ENCODE measurements around the gene TRMU. TPM values are rescaled to one million over a fixed set of nuclear protein-coding genes. Genes with fewer than 3 reads are reported as not detected.

Gene TRMU
- total and polyA plus RNA-seq, 4 donors = 24.1 to 42.3 (median 34.0) TPM

GRCh38 chr22:46364341-46365165 lies 29.0 kb downstream of the TRMU start:
- DNase-seq = no peak
- Histone ChIP-seq H3K4me3 (no peak overlapping the region), H3K27me3 (ENCODE audit: control insufficient read depth in 3 of 3, insufficient read depth in 3 of 3, low read length in 2 of 3) (no peaks in the 10 kb centered on the region), H3K27ac (ENCODE audit: low read depth in 1 of 2, low read length in 1 of 2) (no peak overlapping the region), H3K36me3 (ENCODE audit: control insufficient read depth in 4 of 4, insufficient read depth in 4 of 4, low read length in 4 of 4) (peaks cover 0 to 23% (median 3%) of the 10 kb centered on the region in 4 donors), H3K4me1 (ENCODE audit: control insufficient read depth in 5 of 5, insufficient read depth in 5 of 5, low read length in 5 of 5) (no peaks in the 10 kb centered on the region), H3K9ac (ENCODE audit: insufficient read depth in 1 of 2, low read length in 2 of 2) (no peak overlapping the region), H3K9me3 (ENCODE audit: control insufficient read depth in 4 of 4, insufficient read depth in 3 of 4, low read length in 3 of 4) (peaks cover 0 to 5% (median 1%) of the 10 kb centered on the region in 4 donors)
- ATAC-seq (ENCODE audit: insufficient read depth, low FRiP score) = no peak
- no peak for TF ChIP-seq CTCF (IDR thresholded peaks at IDR 0.05; ENCODE audit: control extremely low read depth, extremely low read depth)
- 84 to 92% methylated on average over 26 of the region's 26 CpGs for WGBS, 2 donors

GRCh38 chr22:46365166-46365624 lies 29.7 kb downstream of the TRMU start:
- Histone ChIP-seq H3K4me1 (ENCODE audit: control insufficient read depth in 5 of 5, insufficient read depth in 5 of 5, low read length in 5 of 5) (no peaks in the 10 kb centered on the region), H3K9ac (ENCODE audit: insufficient read depth in 1 of 2, low read length in 2 of 2) (no peak overlapping the region), H3K36me3 (ENCODE audit: control insufficient read depth in 4 of 4, insufficient read depth in 4 of 4, low read length in 4 of 4) (peaks cover 0 to 21% (median under 1%) of the 10 kb centered on the region in 4 donors), H3K27ac (ENCODE audit: low read depth in 1 of 2, low read length in 1 of 2) (no peak overlapping the region), H3K4me3 (no peak overlapping the region), H3K9me3 (ENCODE audit: control insufficient read depth in 4 of 4, insufficient read depth in 3 of 4, low read length in 3 of 4) (peaks cover 0 to 3% (median 1%) of the 10 kb centered on the region in 4 donors), H3K27me3 (ENCODE audit: control insufficient read depth in 3 of 3, insufficient read depth in 3 of 3, low read length in 2 of 3) (no peaks in the 10 kb centered on the region)
- no peak for DNase-seq
- WGBS, 2 donors = 91 to 95% methylated on average over 22 of the region's 22 CpGs
- TF ChIP-seq CTCF (IDR thresholded peaks at IDR 0.05; ENCODE audit: control extremely low read depth, extremely low read depth) = no peak
- no peak for ATAC-seq (ENCODE audit: insufficient read depth, low FRiP score)

- Histone ChIP-seq H3K27me3 (ENCODE audit: control insufficient read depth in 3 of 3, insufficient read depth in 3 of 3, low read length in 2 of 3) (no peaks in the 10 kb centered on the region), H3K9me3 (ENCODE audit: control insufficient read depth in 4 of 4, insufficient read depth in 3 of 4, low read length in 3 of 4) (peaks cover 0 to 2% (median 0%) of the 10 kb centered on the region in 4 donors), H3K9ac (ENCODE audit: insufficient read depth in 1 of 2, low read length in 2 of 2) (no peak overlapping the region), H3K36me3 (ENCODE audit: control insufficient read depth in 4 of 4, insufficient read depth in 4 of 4, low read length in 4 of 4) (peaks cover 0 to 20% (median 0%) of the 10 kb centered on the region in 4 donors), H3K4me1 (ENCODE audit: control insufficient read depth in 5 of 5, insufficient read depth in 5 of 5, low read length in 5 of 5) (no peaks in the 10 kb centered on the region), H3K27ac (ENCODE audit: low read depth in 1 of 2, low read length in 1 of 2) (no peak overlapping the region), H3K4me3 (no peak overlapping the region)
- no peak for TF ChIP-seq CTCF (IDR thresholded peaks at IDR 0.05; ENCODE audit: control extremely low read depth, extremely low read depth)
- DNase-seq (no peak), ATAC-seq (ENCODE audit: insufficient read depth, low FRiP score) (no peak)
- 86 to 89% methylated on average over 19 of the region's 19 CpGs for WGBS, 2 donors
These were observed 30.8 kb downstream of the TRMU start for GRCh38 chr22:46366327-46366731.

Measured in lung (tissue), 12 donors.